Ammon's horn (tissue), 1 donor: Measurements from ENCODE around the gene MARS1.
"Not testable (repeated sequence)": the region's sequence is repeated elsewhere in the genome, so short reads cannot be mapped to it uniquely, and the experiment has no call there.

ENCODE experiments used
- DNase-seq: peaks from one replicate; pipeline ENCODE4 v3.0.0-alpha.2; 2016; ENCODE audit warnings: low spot score

Gene MARS1

DNA sequence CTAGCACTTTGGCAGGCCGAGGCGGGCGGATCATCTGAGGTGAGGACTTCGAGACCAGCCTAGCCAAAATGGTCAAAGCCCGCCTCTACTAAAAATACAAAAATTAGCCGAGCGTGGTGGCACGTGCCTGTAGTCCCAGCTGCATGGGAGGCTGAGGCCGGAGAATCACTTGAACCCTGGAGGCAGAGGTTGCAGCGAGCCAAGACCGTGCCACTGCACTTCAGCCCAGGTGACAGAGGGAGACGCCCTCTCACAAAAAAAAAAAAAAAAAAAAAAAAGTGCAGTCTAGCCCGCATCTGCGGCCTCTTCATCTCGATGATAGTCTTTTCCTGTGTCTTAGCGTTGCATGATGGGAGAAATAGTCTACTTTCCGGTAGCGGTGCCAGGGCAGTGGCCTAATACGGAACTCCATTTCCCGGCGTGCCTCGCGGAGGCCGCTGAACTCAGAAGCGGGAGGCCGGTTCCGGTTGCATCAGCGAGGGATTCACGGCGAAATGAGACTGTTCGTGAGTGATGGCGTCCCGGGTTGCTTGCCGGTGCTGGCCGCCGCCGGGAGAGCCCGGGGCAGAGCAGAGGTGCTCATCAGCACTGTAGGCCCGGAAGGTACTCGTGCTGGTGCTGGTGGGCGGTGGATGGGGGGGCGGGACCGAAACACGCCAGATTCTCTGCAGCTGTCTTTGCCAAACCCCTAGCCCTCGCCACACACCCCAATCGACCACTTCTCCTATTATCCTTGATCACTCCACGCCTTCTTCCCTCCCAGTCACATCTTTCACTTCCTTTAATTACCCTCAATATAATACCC is at the start of gene MARS1:
Gene MARS1, plus strand, starts transcription at position 472 of the 805 bp plus-strand sequence. Its CDS starts 23 bp downstream, at position 495.
- peak; percentile 98 for DNase-seq

DNA sequence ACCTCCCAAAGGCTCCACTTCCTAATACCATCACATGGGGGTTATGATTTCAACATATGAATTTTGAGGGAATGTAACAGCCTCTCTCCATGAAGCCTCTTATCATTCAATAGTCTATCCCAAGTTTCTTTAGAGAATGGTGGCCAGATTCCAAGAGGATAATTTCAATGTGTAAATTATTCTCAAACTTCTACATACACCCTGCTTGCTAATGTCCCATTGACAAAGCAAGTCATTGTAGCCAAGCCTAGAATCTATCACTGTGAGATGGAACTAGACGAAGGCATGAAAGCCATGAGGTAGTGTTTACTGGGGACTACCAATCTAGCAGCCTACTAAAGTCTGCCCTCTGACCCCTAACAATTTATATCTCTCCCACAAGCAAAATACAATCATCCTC is 49.5 kb upstream of the MARS1 start:
- DNase-seq: no peak

DNA sequence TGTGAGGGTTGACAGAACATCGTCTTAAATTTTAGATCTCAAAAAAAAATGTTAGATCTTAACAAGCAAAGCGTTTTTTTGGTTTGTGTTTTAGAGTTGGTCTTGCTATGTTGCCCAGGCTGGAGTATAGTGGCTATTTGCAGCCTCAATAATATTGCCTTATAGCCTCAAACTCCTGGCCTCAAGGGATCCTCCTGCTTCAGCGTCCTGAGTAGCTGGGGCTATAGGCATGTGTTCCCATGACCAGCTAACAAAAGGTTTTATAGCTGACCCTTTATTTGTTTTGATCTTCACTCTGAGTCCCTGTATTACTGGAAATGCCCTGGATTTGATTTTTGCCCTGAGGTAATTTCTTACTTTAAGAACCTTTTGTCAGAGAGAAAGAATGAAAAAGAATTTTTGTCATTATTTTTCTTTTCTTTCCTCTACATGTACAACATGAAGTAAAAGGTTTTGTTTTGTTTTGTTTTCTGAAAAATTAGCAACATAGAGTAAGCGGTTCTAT is 48.1 kb upstream of the MARS1 start:
- no peak for DNase-seq

DNA sequence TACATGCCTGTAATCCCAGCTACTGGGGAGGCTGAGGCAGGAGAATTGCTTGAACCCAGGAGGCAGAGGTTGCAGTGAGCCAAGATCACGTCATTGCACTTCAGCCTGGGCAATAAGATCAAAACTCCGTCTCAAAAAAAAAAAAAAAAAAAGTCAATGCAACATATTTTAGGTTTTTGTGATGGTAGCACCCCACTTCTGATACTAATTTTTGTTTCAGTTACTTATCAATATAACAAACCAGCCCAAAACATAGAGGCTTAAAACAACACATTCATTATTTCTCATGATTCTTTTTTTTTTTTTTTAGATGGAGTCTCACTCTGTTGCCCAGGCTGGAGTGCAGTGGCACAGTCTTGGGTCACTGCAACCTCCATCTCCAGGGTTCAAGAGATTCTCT is 46.5 kb upstream of the MARS1 start:
- not testable (repeated sequence) for DNase-seq

DNA sequence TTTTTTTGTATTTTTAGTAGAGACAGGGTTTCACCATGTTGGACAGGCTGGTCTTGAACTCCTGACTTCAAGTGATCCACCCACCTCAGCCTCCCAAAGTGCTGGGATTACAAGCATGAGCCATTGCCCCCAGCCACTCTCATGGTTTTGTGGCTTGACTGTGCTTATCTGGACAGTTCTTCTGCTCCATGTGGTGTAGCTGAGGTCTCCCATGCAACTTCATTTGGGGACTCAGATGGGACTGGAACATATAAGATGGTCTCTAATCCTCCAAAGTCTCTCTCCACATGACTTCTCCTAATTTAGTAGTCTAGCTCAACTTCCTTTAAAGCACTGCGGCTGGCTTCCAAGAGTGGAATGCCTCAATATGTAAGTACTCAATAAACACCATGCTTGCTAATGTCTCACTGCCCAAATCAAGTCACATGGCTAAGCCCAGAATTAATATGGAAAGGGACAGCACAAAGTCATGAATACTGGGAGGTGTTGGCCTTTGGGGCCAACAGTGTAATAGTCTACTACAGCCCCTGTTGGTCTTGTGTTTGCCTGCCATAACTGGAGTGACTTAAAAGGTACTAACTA is 45.9 kb upstream of the MARS1 start:
- DNase-seq: no peak

DNA sequence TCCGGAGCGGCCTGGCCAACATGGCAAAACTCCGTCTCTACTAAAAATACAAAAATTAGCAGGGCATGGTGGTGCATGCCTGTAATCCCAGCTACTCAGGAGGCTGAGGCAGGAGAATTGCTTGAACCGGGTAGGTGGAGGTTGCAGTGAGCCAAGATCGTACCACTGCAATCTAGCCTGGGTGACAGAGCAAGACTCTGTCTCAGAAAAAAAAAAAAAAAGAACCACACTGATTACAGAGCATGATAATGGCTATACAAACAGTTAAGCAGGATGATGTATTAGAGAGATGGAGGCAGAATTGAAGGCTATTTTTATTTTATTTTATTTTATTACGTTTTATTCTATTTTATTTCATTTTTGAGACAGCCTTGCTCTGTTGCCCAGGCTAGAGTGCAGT is 43.5 kb upstream of the MARS1 start:
- DNase-seq: not testable (repeated sequence)

DNA sequence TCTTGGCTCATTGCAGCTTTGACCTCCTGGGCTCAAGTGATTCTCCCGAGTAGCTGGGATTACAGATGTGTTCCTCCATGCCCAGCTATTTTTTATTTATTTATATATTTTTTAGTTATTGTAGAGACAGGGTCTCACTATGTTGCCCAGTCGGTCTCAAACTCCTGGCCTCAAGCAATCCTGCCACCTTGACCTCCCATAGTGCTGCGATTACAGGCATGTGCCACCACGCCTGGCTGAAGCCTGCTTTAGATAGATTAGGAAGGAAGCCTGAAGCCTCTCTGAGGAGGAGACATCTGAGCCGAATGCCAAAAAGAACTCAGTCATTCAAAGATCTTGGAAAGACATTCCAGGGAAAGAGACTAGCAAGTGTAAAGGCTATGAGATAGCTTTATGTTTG is 43.1 kb upstream of the MARS1 start:
- no peak for DNase-seq

DNA sequence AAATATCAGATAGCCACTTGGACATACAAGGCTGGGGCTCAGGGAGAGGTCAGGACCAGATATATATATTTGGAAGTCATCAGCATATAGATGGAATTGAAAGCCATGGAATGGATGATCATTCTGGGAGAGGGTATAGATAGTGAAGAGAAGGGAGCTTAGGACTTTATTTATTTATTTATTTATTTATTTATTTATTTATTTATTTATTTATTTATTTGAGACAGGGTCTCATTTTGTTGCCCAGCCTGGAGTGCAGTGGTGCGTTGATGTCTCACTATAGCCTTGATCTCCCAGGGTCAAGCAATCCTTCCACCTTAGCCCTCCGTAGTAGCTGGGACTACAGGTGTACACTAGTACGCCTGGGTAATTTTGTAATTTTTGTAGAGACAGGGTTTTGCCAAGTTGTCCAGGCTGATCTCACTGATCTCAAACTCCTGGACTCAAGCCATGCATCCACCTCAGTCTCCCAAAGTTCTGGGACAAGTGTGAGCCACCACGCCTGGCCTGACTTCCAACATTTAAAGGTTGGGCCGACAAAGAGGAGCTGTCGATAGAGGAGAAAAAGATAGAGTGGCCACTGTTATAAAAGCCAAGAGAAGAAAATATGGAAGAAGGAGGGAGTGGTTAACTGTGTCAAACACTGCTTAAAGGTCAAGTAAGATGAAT is 41.4 kb upstream of the MARS1 start:
- no peak for DNase-seq

DNA sequence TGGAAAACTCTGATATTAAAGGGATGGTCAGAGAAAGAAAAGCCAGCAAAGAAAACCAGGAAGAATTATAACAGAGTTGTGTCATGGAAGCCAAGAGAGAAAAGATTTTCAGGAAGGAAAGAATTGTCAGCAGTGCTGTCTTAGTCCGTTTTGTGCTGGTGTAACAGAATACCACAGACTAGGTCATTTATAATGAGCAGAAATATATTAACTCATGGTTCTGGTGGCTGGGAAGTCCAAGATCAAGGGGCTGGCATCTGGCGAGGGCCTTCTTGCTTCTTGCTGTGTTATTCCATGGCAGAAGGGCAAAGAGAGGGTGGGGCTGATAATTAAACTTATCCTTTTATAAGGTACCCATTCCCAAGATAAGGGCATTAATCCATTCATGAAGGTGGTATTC is 39.2 kb upstream of the MARS1 start:
- no peak for DNase-seq

DNA sequence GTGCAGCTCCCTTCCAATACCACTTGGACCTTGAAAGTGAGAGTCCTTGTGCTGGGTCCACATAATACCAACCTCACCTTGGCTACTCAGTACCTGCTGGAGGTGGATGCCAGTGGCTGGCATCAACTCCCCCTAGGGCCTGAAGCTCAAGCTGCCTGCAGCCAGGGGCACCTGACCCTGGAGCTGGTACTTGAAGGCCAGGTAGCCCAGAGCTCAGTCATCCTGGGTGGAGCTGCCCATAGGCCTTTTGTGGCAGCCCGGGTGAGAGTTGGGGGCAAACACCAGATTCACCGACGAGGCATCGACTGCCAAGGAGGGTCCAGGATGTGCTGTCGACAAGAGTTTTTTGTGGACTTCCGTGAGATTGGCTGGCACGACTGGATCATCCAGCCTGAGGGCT is 38.5 kb upstream of the MARS1 start:
- DNase-seq: no peak

DNA sequence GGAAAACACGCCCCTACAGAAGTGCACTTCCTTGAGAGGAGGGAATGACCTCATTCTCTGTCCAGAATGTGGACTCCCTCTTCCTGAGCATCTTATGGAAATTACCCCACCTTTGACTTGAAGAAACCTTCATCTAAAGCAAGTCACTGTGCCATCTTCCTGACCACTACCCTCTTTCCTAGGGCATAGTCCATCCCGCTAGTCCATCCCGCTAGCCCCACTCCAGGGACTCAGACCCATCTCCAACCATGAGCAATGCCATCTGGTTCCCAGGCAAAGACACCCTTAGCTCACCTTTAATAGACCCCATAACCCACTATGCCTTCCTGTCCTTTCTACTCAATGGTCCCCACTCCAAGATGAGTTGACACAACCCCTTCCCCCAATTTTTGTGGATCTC is 37.8 kb upstream of the MARS1 start:
- DNase-seq: no peak

DNA sequence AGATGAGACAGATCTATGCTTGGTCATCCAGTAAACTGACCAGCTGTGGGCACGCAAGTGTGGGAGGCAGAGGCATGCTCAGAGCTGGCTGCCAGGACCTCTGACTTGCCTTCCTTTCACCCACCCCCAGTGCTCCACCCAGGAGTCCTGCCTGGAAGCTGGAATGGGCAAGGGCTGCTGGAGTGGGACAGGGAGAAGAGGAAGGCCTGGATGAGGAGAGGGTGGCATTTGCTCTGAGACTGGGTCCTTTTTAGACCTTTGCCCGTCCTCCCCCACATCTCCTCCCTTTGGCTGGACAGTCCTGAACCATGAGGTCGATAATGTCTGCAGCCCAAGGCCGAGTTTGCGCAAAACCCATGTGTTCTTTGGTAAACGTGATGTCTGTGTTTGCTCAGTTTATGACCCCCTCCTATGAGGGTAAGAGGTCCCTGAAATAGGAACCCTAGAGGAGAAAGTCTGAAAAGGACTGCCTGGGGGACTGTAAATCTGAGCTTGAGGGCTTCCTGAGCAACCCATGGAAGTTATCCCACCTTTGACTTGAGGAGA is 36.6 kb upstream of the MARS1 start:
- no peak for DNase-seq

DNA sequence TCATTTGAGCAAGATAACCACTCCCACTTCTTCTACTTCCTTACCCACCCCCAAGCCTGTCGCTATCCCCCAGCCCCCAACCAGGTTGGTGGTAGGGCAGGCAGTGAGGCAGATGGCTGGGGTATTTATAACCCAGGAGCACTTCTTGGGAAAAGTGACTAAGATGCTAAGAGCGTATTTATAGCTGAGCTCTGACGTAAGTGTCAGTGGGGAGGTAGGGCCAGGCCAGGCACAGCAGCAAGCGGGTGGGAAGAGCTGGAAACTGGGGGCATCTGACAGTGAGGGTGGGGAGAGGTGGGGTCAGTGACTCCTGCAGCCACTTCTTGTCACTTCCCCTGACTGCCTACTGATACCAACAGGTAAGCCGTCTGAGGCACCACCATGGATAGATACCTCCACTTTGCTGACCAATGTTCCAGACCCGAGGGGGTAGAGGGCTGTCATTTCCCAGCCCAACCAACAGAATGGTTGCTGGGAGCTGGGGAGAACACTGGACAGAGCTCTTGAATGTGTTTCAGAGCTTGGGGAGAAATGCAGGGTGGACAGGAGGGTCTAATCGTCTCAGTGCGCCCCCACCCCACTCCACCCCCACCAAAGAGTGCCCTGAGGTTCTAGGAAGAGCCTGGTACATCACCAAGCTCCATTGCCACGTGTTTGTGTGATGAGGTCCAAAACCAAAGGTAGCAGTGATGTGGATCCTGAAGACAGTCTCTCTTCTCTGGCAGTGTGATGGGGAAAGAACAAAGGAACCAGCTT is 35.5 kb upstream of the MARS1 start:
- no peak for DNase-seq

DNA sequence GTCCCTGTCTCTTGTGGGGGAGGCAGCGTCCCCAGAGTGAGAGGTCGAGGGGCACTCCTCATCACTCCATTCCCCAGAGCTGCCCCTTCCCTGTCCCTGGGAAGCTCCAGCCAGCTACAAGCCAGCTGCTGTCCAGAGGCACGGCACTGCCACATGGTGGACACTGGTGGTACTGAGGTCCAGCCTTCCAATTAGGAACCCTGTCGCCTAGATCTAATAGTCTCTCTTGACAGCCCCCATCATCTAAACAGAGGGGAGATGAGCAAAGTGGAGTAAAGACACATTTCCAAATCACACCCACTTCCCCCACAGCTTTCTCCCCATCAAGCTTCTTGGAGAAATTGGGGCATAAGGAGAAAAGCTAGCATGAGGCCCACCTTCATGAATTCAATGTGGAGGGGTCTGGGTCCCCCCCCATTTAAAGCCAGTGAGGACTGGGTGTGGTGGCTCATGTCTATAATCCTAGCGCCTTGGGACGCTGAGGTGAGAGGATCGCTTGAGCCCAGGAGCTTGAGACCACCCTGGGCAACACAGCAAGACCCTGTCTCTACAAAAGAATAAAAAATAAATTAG is 34.8 kb upstream of the MARS1 start:
- peak; percentile 85 for DNase-seq

DNA sequence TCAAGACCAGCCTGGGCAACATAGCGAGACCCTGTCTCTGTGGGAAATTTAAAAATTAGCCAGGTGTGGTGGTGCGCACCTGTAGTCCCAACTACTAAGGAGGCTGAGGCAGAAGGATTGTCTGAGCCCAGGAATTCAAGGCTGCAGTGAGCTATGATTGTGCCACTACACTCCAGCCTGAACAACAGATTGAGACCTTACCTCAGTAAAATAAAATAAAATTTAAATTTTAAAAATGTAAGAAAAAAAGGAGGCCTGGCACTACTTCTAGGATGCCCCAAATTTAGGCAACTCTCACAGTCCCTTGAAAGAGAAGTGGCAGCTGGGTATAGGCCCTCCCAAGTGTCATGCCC is 33.7 kb upstream of the MARS1 start:
- no peak for DNase-seq

DNA sequence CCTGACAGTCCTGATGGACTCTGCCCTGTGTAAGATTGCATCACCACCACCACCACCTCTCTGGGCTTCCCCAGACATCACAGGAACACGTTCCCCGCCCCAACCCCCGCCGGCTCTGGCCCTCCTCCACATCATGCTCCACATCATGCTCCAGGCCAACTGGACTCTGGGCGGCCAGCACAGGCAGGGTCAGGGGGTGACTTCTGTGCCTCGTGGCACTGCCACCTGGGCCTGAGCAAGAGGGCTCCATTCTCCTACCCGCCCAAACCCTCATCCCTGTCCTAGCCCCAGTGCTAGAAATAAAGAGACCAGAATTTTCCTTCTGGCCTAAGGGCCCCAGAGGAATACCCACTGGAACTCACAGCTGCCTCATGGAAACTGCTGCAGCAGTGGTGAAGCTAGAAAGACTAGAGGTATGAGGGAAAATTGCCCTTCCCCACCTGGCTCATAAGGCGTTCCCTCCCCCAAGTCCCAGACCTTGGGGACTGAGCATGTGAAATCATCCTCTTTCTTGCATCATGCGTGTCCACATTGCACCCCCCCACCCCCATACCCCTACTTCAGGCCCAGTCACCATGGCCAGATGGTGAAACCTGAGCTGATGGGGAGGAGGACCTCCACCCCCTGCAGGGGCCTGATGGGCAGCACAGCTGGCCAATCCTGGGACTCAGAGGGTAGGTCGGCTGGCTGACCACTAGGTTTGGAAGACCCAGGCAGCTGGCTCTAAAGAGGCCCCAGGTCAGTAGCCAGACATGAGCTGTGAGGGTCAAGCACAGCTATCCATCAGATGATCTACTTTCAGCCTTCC is 33.1 kb upstream of the MARS1 start, which contains the start of gene INHBE:
Gene INHBE, plus strand, starts transcription at position 742 of the 808 bp plus-strand sequence. CDS start 230 bp downstream, outside the sequence.
- DNase-seq: no peak

DNA sequence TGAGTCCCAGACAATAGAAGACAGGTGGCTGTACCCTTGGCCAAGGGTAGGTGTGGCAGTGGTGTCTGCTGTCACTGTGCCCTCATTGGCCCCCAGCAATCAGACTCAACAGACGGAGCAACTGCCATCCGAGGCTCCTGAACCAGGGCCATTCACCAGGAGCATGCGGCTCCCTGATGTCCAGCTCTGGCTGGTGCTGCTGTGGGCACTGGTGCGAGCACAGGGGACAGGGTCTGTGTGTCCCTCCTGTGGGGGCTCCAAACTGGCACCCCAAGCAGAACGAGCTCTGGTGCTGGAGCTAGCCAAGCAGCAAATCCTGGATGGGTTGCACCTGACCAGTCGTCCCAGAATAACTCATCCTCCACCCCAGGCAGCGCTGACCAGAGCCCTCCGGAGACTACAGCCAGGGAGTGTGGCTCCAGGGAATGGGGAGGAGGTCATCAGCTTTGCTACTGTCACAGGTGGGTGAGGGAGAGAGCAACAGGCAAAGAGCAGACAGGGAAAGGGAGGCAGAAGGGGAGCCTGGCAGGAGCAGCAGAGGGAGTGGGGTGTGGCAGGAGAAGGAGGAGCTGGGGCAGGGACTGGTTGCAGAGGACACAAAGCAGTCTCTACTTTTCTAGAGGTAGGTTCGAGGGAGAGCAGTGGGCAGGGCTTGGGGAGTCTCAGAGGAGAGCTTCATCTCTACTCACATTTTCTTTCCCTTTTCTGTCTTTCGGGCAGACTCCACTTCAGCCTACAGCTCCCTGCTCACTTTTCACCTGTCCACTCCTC is 32.3 kb upstream of the MARS1 start:
- DNase-seq: no peak

DNA sequence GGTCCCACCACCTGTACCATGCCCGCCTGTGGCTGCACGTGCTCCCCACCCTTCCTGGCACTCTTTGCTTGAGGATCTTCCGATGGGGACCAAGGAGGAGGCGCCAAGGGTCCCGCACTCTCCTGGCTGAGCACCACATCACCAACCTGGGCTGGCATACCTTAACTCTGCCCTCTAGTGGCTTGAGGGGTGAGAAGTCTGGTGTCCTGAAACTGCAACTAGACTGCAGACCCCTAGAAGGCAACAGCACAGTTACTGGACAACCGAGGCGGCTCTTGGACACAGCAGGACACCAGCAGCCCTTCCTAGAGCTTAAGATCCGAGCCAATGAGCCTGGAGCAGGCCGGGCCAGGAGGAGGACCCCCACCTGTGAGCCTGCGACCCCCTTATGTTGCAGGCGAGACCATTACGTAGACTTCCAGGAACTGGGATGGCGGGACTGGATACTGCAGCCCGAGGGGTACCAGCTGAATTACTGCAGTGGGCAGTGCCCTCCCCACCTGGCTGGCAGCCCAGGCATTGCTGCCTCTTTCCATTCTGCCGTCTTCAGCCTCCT is 31.6 kb upstream of the MARS1 start:
- no peak for DNase-seq

DNA sequence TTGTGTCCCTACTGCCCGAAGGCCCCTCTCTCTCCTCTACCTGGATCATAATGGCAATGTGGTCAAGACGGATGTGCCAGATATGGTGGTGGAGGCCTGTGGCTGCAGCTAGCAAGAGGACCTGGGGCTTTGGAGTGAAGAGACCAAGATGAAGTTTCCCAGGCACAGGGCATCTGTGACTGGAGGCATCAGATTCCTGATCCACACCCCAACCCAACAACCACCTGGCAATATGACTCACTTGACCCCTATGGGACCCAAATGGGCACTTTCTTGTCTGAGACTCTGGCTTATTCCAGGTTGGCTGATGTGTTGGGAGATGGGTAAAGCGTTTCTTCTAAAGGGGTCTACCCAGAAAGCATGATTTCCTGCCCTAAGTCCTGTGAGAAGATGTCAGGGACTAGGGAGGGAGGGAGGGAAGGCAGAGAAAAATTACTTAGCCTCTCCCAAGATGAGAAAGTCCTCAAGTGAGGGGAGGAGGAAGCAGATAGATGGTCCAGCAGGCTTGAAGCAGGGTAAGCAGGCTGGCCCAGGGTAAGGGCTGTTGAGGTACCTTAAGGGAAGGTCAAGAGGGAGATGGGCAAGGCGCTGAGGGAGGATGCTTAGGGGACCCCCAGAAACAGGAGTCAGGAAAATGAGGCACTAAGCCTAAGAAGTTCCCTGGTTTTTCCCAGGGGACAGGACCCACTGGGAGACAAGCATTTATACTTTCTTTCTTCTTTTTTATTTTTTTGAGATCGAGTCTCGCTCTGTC is 31.0 kb upstream of the MARS1 start:
- no peak for DNase-seq
